NB4 (cell line): ENCODE results near the gene DNAAF5.

ENCODE experiments used
- POLR2A ChIP-seq: IDR thresholded peaks from 2 replicates; pipeline ENCODE4 v1.6.1; 2011; ENCODE audit warnings: mild to moderate bottlenecking; ENCODE audit not compliant: insufficient read length; ENCODE audit errors: extremely low read depth
- TF ChIP-seq, protein P1 (sequence below): IDR thresholded peaks from one replicate; pipeline ENCODE4 v1.5.1; 2012; ENCODE audit warnings: low read depth, low read length

DNA sequence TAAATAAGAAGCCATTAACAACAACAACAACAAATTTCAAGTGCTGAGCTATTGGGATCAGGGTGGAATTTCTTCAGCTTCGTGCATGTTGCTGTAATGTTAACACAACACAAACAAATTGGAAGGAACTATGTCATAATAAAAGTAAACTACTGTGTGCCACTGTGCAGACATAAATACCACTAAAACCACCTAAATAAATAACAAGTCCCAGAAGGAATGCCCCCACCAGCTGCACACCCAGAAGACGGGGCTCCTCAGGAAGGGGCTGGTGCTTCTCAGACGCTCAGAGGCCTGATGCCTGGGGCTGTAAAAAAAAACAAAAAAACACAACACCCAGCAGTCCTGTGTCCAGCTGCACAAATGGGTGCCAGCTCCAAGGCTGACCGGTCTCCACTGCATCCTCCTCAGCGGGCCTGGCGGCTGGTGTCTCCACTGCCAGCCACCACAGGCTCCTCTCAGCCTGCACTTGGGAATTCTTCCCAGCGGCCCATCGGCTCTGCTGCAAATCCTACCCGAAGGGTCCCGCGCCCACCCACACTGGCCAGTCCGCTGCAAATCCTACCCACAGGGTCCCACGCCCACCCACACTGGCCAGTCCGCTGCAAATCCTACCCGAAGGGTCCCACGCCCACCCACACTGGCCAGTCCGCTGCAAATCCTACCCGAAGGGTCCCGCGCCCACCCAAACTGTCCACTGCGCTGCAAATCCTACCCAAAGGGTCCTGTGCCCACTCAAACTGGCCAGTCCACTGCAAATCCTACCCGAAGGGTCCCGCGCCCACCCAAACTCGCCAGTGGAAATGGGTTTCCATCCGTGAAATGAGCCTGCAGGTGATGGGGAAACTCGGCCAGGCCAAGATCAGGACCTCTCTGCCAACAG, 35.8 kb upstream of the DNAAF5 start:
- TF ChIP-seq, protein P1, sequence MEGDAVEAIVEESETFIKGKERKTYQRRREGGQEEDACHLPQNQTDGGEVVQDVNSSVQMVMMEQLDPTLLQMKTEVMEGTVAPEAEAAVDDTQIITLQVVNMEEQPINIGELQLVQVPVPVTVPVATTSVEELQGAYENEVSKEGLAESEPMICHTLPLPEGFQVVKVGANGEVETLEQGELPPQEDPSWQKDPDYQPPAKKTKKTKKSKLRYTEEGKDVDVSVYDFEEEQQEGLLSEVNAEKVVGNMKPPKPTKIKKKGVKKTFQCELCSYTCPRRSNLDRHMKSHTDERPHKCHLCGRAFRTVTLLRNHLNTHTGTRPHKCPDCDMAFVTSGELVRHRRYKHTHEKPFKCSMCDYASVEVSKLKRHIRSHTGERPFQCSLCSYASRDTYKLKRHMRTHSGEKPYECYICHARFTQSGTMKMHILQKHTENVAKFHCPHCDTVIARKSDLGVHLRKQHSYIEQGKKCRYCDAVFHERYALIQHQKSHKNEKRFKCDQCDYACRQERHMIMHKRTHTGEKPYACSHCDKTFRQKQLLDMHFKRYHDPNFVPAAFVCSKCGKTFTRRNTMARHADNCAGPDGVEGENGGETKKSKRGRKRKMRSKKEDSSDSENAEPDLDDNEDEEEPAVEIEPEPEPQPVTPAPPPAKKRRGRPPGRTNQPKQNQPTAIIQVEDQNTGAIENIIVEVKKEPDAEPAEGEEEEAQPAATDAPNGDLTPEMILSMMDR, result no peak
- no peak for TF ChIP-seq POLR2A
